ENCODE data around the gene TEX22. TPM values are rescaled to one million over a fixed set of nuclear protein-coding genes. Genes with fewer than 3 reads are reported as not detected.

TEX22 gene
- total and polyA plus RNA-seq, 2 experiments from 2014 or later: 0.21 TPM

DNA sequence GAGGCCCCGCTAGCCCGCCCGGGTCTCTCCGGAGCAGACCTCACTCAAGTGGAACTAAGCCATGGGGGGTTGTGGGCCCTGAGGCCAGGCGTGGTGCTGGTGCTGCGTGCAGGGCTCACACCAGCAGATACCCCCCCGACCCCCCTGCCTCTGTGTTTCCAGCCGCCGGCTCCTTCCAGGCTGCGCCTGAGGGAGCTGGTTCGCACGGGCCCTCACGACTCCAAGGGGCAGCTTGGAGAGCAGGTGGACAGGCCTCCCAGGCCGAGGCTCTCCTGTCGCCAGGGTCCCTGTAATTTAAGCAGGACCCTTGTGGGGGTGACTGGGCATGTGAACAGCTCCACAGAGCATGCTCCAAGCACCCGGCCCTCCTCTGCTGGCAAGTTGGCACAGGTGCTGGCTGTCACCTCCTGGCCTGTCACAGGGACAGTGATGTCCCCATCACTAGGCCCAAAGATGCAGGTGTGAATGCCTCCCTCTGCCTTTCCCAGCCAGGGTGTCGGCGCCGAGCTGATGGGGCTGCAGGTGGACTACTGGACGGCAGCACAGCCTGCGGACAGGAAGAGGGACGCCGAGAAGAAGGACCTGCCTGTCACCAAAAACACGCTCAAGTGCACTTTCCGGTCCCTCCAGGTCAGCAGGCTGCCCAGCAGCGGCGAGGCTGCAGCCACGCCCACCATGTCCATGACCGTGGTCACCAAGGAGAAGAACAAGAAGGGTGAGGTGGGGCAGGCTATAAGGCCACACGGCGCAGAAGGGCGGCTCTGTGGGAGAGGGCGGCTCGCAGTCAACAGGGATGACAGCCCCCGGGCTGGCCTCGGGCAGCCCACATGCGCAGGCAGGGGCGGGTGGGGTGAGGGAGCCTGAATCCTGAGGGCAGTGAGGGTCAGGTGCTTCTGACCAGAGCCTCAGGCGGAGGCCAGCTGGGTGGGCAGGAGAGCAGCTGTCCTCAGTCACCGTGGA is 5.9 kb upstream of the TEX22 start:
- ATAC-seq: no peak
- no peak overlapping the region for H3K4me2 ChIP-seq
- no peak for DNase-seq (ENCODE audit: low spot score)
- H3K27ac ChIP-seq (ENCODE audit: low read depth): no peak overlapping the region
- H3K36me3 ChIP-seq (ENCODE audit: insufficient read depth): no peaks in the 10 kb centered on the region
- no peaks in the 10 kb centered on the region for H3K27me3 ChIP-seq (ENCODE audit: insufficient read depth)
- Mint-ChIP-seq H3K4me3 (no peak overlapping the region), H3K27me3 (ENCODE audit: insufficient read depth, low read depth, poor library complexity) (peaks cover 11% of the 10 kb centered on the region), H3K27ac (no peak overlapping the region), H3K36me3 (ENCODE audit: low read depth) (no peaks in the 10 kb centered on the region; the same call in 2 of the 3 replicates), H3K9me3 (no peaks in the 10 kb centered on the region), H3K4me1 (no peaks in the 10 kb centered on the region; the same call in 2 of the 3 replicates)
- no peak overlapping the region for H2AFZ ChIP-seq
- no peaks in the 10 kb centered on the region for H3K4me1 ChIP-seq (ENCODE audit: insufficient read depth)
- TF ChIP-seq, protein P1, sequence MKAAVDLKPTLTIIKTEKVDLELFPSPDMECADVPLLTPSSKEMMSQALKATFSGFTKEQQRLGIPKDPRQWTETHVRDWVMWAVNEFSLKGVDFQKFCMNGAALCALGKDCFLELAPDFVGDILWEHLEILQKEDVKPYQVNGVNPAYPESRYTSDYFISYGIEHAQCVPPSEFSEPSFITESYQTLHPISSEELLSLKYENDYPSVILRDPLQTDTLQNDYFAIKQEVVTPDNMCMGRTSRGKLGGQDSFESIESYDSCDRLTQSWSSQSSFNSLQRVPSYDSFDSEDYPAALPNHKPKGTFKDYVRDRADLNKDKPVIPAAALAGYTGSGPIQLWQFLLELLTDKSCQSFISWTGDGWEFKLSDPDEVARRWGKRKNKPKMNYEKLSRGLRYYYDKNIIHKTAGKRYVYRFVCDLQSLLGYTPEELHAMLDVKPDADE (IDR thresholded peaks at IDR 0.05): no peak
- TF ChIP-seq, protein P2, sequence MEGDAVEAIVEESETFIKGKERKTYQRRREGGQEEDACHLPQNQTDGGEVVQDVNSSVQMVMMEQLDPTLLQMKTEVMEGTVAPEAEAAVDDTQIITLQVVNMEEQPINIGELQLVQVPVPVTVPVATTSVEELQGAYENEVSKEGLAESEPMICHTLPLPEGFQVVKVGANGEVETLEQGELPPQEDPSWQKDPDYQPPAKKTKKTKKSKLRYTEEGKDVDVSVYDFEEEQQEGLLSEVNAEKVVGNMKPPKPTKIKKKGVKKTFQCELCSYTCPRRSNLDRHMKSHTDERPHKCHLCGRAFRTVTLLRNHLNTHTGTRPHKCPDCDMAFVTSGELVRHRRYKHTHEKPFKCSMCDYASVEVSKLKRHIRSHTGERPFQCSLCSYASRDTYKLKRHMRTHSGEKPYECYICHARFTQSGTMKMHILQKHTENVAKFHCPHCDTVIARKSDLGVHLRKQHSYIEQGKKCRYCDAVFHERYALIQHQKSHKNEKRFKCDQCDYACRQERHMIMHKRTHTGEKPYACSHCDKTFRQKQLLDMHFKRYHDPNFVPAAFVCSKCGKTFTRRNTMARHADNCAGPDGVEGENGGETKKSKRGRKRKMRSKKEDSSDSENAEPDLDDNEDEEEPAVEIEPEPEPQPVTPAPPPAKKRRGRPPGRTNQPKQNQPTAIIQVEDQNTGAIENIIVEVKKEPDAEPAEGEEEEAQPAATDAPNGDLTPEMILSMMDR (conservative IDR thresholded peaks at IDR 0.05; ENCODE audit: low read depth in 2 of 2): no peak
- TF ChIP-seq EZH2 (IDR thresholded peaks at IDR 0.05; ENCODE audit: low read depth, unreplicated experiment) (no peak), CREB1 (CRISPR knock-in tag; IDR thresholded peaks at IDR 0.05; ENCODE audit: low read depth) (no peak)
- no peak overlapping the region for H3K4me3 ChIP-seq
- no peaks in the 10 kb centered on the region for H3K79me2 ChIP-seq (replicated peaks; ENCODE audit: insufficient read depth)
- no peaks in the 10 kb centered on the region for H4K20me1 ChIP-seq (replicated peaks; ENCODE audit: insufficient read depth)
- no peaks in the 10 kb centered on the region for H3F3A ChIP-seq (replicated peaks; ENCODE audit: low read depth)
- peaks cover under 1% of the 10 kb centered on the region for H3K9me2 ChIP-seq (ENCODE audit: insufficient read depth)

DNA sequence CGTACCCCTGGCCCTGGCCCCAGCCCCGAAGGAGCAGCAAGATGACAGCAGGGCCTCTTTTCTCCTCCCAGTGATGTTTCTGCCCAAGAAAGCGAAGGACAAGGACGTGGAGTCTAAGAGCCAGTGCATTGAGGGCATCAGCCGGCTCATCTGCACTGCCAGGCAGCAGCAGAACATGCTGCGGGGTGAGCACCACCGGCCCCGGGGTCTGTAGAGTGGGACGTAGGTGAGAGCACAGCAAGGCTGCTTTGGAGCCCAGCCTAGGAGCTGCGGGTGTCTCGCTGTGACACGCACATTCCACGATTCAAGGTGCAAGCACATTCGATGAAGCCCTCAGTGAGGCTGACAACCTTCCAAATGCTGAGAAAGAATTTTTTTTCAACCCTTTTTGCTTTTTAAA is 5.2 kb upstream of the TEX22 start:
- DNase-seq (ENCODE audit: low spot score) (no peak), ATAC-seq (no peak)
- H2AFZ ChIP-seq: no peak overlapping the region
- H3K9me3 Mint-ChIP-seq: peaks cover 5% of the 10 kb centered on the region; the same call in 2 of the 3 replicates
- no peaks in the 10 kb centered on the region for H3K27me3 ChIP-seq (ENCODE audit: insufficient read depth)
- no peaks in the 10 kb centered on the region for H4K20me1 ChIP-seq (replicated peaks; ENCODE audit: insufficient read depth)
- peaks cover 5% of the 10 kb centered on the region for H3K9me2 ChIP-seq (ENCODE audit: insufficient read depth)
- 0 out of 2 replicates have a peak, but pooled peaks cover 3% of the 10 kb centered on the region for H3F3A ChIP-seq (replicated peaks; ENCODE audit: low read depth)
- no peak overlapping the region for H3K4me3 Mint-ChIP-seq
- H3K4me3 ChIP-seq: no peak overlapping the region
- no peak overlapping the region for H3K27ac ChIP-seq (ENCODE audit: low read depth)
- no peaks in the 10 kb centered on the region for H3K36me3 ChIP-seq (ENCODE audit: insufficient read depth)
- H3K4me1 ChIP-seq (ENCODE audit: insufficient read depth): no peaks in the 10 kb centered on the region
- H3K4me2 ChIP-seq: no peak overlapping the region
- no peak overlapping the region for H3K27ac Mint-ChIP-seq
- H3K36me3 Mint-ChIP-seq (ENCODE audit: low read depth): no peaks in the 10 kb centered on the region; the same call in 2 of the 3 replicates
- H3K4me1 Mint-ChIP-seq: no peaks in the 10 kb centered on the region; the same call in 2 of the 3 replicates
- H3K79me2 ChIP-seq (replicated peaks; ENCODE audit: insufficient read depth): no peaks in the 10 kb centered on the region
- peaks cover 14% of the 10 kb centered on the region for H3K27me3 Mint-ChIP-seq (ENCODE audit: insufficient read depth, low read depth, poor library complexity)
- TF ChIP-seq, protein P2 (conservative IDR thresholded peaks at IDR 0.05; ENCODE audit: low read depth in 2 of 2): no peak
- TF ChIP-seq EZH2 (IDR thresholded peaks at IDR 0.05; ENCODE audit: low read depth, unreplicated experiment) (no peak), JUNB (IDR thresholded peaks at IDR 0.05; ENCODE audit: unreplicated experiment) (no peak), CREB1 (CRISPR knock-in tag; IDR thresholded peaks at IDR 0.05; ENCODE audit: low read depth) (no peak), EZH2phosphoT487 (IDR thresholded peaks at IDR 0.05; ENCODE audit: unreplicated experiment) (no peak)
- TF ChIP-seq, protein P3, sequence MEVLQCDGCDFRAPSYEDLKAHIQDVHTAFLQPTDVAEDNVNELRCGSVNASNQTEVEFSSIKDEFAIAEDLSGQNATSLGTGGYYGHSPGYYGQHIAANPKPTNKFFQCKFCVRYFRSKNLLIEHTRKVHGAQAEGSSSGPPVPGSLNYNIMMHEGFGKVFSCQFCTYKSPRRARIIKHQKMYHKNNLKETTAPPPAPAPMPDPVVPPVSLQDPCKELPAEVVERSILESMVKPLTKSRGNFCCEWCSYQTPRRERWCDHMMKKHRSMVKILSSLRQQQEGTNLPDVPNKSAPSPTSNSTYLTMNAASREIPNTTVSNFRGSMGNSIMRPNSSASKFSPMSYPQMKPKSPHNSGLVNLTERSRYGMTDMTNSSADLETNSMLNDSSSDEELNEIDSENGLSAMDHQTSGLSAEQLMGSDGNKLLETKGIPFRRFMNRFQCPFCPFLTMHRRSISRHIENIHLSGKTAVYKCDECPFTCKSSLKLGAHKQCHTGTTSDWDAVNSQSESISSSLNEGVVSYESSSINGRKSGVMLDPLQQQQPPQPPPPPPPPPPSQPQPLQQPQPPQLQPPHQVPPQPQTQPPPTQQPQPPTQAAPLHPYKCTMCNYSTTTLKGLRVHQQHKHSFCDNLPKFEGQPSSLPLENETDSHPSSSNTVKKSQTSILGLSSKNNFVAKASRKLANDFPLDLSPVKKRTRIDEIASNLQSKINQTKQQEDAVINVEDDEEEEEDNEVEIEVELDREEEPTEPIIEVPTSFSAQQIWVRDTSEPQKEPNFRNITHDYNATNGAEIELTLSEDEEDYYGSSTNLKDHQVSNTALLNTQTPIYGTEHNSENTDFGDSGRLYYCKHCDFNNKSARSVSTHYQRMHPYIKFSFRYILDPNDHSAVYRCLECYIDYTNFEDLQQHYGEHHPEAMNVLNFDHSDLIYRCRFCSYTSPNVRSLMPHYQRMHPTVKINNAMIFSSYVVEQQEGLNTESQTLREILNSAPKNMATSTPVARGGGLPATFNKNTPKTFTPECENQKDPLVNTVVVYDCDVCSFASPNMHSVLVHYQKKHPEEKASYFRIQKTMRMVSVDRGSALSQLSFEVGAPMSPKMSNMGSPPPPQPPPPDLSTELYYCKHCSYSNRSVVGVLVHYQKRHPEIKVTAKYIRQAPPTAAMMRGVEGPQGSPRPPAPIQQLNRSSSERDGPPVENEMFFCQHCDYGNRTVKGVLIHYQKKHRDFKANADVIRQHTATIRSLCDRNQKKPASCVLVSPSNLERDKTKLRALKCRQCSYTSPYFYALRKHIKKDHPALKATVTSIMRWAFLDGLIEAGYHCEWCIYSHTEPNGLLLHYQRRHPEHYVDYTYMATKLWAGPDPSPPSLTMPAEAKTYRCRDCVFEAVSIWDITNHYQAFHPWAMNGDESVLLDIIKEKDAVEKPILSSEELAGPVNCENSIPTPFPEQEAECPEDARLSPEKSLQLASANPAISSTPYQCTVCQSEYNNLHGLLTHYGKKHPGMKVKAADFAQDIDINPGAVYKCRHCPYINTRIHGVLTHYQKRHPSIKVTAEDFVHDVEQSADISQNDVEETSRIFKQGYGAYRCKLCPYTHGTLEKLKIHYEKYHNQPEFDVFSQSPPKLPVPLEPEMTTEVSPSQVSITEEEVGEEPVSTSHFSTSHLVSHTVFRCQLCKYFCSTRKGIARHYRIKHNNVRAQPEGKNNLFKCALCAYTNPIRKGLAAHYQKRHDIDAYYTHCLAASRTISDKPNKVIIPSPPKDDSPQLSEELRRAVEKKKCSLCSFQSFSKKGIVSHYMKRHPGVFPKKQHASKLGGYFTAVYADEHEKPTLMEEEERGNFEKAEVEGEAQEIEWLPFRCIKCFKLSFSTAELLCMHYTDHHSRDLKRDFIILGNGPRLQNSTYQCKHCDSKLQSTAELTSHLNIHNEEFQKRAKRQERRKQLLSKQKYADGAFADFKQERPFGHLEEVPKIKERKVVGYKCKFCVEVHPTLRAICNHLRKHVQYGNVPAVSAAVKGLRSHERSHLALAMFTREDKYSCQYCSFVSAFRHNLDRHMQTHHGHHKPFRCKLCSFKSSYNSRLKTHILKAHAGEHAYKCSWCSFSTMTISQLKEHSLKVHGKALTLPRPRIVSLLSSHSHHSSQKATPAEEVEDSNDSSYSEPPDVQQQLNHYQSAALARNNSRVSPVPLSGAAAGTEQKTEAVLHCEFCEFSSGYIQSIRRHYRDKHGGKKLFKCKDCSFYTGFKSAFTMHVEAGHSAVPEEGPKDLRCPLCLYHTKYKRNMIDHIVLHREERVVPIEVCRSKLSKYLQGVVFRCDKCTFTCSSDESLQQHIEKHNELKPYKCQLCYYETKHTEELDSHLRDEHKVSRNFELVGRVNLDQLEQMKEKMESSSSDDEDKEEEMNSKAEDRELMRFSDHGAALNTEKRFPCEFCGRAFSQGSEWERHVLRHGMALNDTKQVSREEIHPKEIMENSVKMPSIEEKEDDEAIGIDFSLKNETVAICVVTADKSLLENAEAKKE (CRISPR knock-in tag; IDR thresholded peaks at IDR 0.05): no peak
